GM12878 (cell line): ENCODE results near the gene RPA3. TPM values are rescaled to one million over a fixed set of nuclear protein-coding genes. Genes with fewer than 3 reads are reported as not detected.

Experiments used
- ATAC-seq: fragments of 200-7000 bp; cut with Tn5 transposase; 3 replicates; pipeline ENCODE4 v1.9.1; 2020; ENCODE audit warnings: mild to moderate bottlenecking, moderate library complexity
- BruUV-seq: library from RNA; stranded (reverse); fragments of 400-500 nt; replicated peaks from 2 replicates; lab custom pipeline; 2021; lab: Mats Ljungman, UMichigan
- CTCF ChIA-PET: fragments of 300-600 bp; sonication (Branson Sonifier 250); formaldehyde crosslinking; extraction: SDS; loops from one replicate; lab custom pipeline; 2021; ENCODE audit warnings: inconsistent platforms; lab: Yijun Ruan, JAX
- POLR2A ChIA-PET: fragments of 350-600 bp; formaldehyde crosslinking; extraction: SDS; loops from one replicate; lab custom pipeline; 2021; ENCODE audit warnings: inconsistent platforms; lab: Charles Lee
- RAD21 ChIA-PET: fragments of 300-600 bp; sonication (Branson Sonifier 250); formaldehyde crosslinking; loops from one replicate; lab custom pipeline; 2023; ENCODE audit warnings: antibody characterized with exemption; ENCODE audit not compliant: unreplicated experiment; lab: Charles Lee
- SMC1A ChIA-PET: fragments of 300-600 bp; sonication (Branson Sonifier 250); formaldehyde crosslinking; loops from one replicate; lab custom pipeline; 2023; ENCODE audit not compliant: unreplicated experiment, uncharacterized antibody; lab: Charles Lee
- DNase-seq: peaks from one replicate; pipeline ENCODE4 v3.0.0-alpha.2; 2011; ENCODE audit warnings: low read depth, low spot score
- FAIRE-seq: peaks from 3 replicates; lab custom pipeline; 2011; peaks lifted over from hg19 to GRCh38; lab: Jason Lieb, UNC
- H2AFZ ChIP-seq: 2 replicates; pipeline ENCODE4 v1.6.0; 2011; ENCODE audit warnings: low read depth, low read length, control low read depth; ENCODE audit not compliant: control insufficient read depth
- H3K27ac ChIP-seq: 2 replicates; pipeline ENCODE4 v1.5.1; 2011; ENCODE audit warnings: control low read depth; ENCODE audit not compliant: control insufficient read depth, insufficient read depth
- H3K27me3 ChIP-seq, 2 experiments: replicated peaks in 1 of 2; 2 replicates each; pipeline versions ENCODE4 v1.6.0 to v1.6.1; 2011; ENCODE audit warnings: low read length in 1 of 2; ENCODE audit not compliant: control insufficient read depth in 2 of 2, insufficient read depth in 2 of 2
- H3K36me3 ChIP-seq, 2 experiments: 2 replicates each; pipeline ENCODE4 v1.5.1; 2011; ENCODE audit warnings: low read length in 1 of 2; ENCODE audit not compliant: control insufficient read depth in 2 of 2, insufficient read depth in 2 of 2
- H3K4me1 ChIP-seq: 2 replicates; pipeline ENCODE4 v1.6.1; 2011; ENCODE audit warnings: mild to moderate bottlenecking, low read length, moderate library complexity, mixed read lengths; ENCODE audit not compliant: control insufficient read depth, insufficient read depth
- H3K4me2 ChIP-seq: 2 replicates; pipeline ENCODE4 v1.6.0; 2011; ENCODE audit warnings: control low read depth; ENCODE audit not compliant: control insufficient read depth, insufficient read depth
- H3K4me3 ChIP-seq: fragments of 200-600 bp; sonication (generic); 2 replicates; pipeline ENCODE4 v1.5.1; 2016
- H3K79me2 ChIP-seq: 2 replicates; pipeline ENCODE4 v1.6.0; 2011; ENCODE audit warnings: low read length; ENCODE audit not compliant: control insufficient read depth, insufficient read depth
- H3K9ac ChIP-seq: 2 replicates; pipeline ENCODE4 v1.8.0; 2011; ENCODE audit warnings: low read length, control low read depth, mixed read lengths; ENCODE audit not compliant: control insufficient read depth, insufficient read depth
- H3K9me3 ChIP-seq: replicated peaks from 3 replicates; pipeline ENCODE4 v1.5.1; 2011; ENCODE audit warnings: mild to moderate bottlenecking, low read length; ENCODE audit not compliant: control insufficient read depth, insufficient read depth
- H4K20me1 ChIP-seq: 2 replicates; pipeline ENCODE4 v1.6.0; 2011; ENCODE audit not compliant: control insufficient read depth, insufficient read depth
- DPF2 ChIP-seq: fragments of 450-650 bp; IDR thresholded peaks from 2 replicates; pipeline ENCODE4 v1.6.1; 2017; ENCODE audit warnings: mild to moderate bottlenecking
- NFYA ChIP-seq: IDR thresholded peaks from 2 replicates; pipeline ENCODE4 v1.6.1; 2011; ENCODE audit warnings: low read depth, mild to moderate bottlenecking, low read length, improper control_type of control experiment, borderline replicate concordance
- RB1 ChIP-seq: fragments of 450-650 bp; formaldehyde crosslinking; IDR thresholded peaks from 2 replicates; pipeline ENCODE4 v1.6.1; 2017; ENCODE audit warnings: mild to moderate bottlenecking, borderline replicate concordance
- RBBP5 ChIP-seq: fragments of 200-600 bp; sonication (generic); conservative IDR thresholded peaks from 2 replicates; pipeline ENCODE4 v1.6.1; 2016
- SIX5 ChIP-seq: IDR thresholded peaks from 2 replicates; pipeline ENCODE4 v1.6.1; 2011; ENCODE audit warnings: mild to moderate bottlenecking, low read depth, low read length, moderate library complexity; ENCODE audit not compliant: severe bottlenecking
- SMAD5 ChIP-seq: IDR thresholded peaks from 2 replicates; pipeline ENCODE4 v1.6.1; 2016; ENCODE audit warnings: antibody characterized with exemption, low read depth
- STAT3 ChIP-seq: IDR thresholded peaks from 2 replicates; pipeline ENCODE4 v1.6.1; 2011; ENCODE audit warnings: low read depth, low read length, improper control_type of control experiment
- ZSCAN29 ChIP-seq: fragments of 450-650 bp; IDR thresholded peaks from 2 replicates; pipeline ENCODE4 v1.6.1; 2017; ENCODE audit warnings: mild to moderate bottlenecking, moderate library complexity
- WGBS: methylation state at CpG from one replicate; pipeline ENCODE4 v1.1.6; 2016; ENCODE audit warnings: low lambda C conversion rate; ENCODE audit not compliant: insufficient replicate concordance, insufficient coverage; ENCODE audit errors: missing lambda C conversion rate; 5-methylcytosine and 5-hydroxymethylcytosine counted together
- in situ Hi-C: fragments of 300-500 bp; cut with MboI; formaldehyde crosslinking; loops from 9 replicates; pipeline ENCODE4 v1.14.3; 2018; ENCODE audit warnings: mixed read lengths
- intact Hi-C: fragments of 100-400 bp; cut with micrococcal nuclease; formaldehyde crosslinking; loops from one replicate; pipeline ENCODE4 v1.14.2; 2022; ENCODE audit not compliant: unreplicated experiment
- polyA plus RNA-seq, 11 experiments: library from polyadenylated mRNA; depleted of rRNA in 4 of 11; unstranded in 6 of 11; stranded (reverse) in 5 of 11; fragments of >200 nt; fragmentation: Nextera tagmentation in 4 of 11; fragmentation: Illumina TruSeq in 1 of 11; extraction: Ambion mirVana in 4 of 11; extraction: Trizol in 1 of 11; gene quantifications; 1 replicate in 1 of 11; 2 replicates in 10 of 11; pipeline versions ENCODE4 v1.2.1 to v1.2.3, GENCODE V29; 2011 to 2016; ENCODE audit warnings: inconsistent platforms in 2 of 11, missing spikeins in 2 of 11, low read depth in 1 of 11
- total RNA-seq, 4 experiments: library from RNA; depleted of rRNA in 3 of 4; stranded (reverse); fragments of >200 nt in 3 of 4; fragmentation: Illumina TruSeq in 1 of 4; extraction: Trizol in 1 of 4; gene quantifications; 2 replicates each; pipeline versions ENCODE4 v1.2.1 to v1.2.3, GENCODE V29; 2013 to 2021
- TF ChIP-seq, protein P1 (sequence below): fragments of 150-350 bp; IDR thresholded peaks from 2 replicates; pipeline ENCODE4 v1.6.1; 2016; ENCODE audit warnings: low read depth, low read length
- TF ChIP-seq, protein P2 (sequence below): IDR thresholded peaks from 2 replicates; pipeline ENCODE4 v1.6.1; 2012; ENCODE audit warnings: improper control_type of control experiment, low read depth, low read length; ENCODE audit not compliant: insufficient replicate concordance

Gene RPA3
- total and polyA plus RNA-seq, 10 of the 15 experiments (the other 5 are each of a cell fraction or from before 2014, with no cell fraction given) = 60.2 to 343 (median 112) TPM

DNA sequence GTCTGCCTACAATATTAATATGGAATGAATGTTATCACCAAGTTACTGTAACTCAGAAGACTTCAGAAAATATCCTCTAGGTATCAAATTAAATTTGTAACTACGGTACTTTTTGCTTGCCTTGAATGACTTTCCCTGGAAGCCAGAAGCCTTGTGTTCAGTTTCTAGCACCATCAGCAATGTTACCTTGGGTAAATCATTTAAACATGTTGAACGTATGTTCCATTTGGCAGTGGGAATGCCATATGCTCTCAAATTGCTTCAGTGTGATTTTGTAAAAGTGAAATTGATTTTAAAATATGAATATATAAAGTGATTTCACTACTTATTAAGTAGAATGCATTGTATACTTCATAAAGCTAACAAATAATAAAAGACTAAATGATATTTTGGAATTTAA, 11.2 kb downstream of the RPA3 start:
- H3K4me2 ChIP-seq = no peak overlapping the region
- H3K4me3 ChIP-seq = no peak overlapping the region
- intact Hi-C loops (loop anchor here (2.0 kb wide), 1 partner anchor 112 kb away; no protein-coding TSS in a partner anchor), in situ Hi-C loops (no loop called here)
- no peak overlapping the region for H2AFZ ChIP-seq
- CTCF ChIA-PET = interaction anchor here (1.1 to 1.8 kb wide), 5 partner anchors 12 to 54 kb away, joined by 4 to 7 read pairs (median 6); no protein-coding TSS in a partner anchor
- H3K4me1 ChIP-seq = peaks cover 15% of the 10 kb centered on the region; the same call in 1 of the 2 replicates
- H3K79me2 ChIP-seq = no peaks in the 10 kb centered on the region
- WGBS = 100% methylated on average over 2 of the region's 2 CpGs
- POLR2A ChIA-PET = interaction anchor here (1.3 kb wide), 1 partner anchor 12 kb away, joined by 4 read pairs; the partner anchor contains the start of gene RPA3
- H3K9ac ChIP-seq = no peak overlapping the region
- no TSS peak for BruUV-seq
- no peak for FAIRE-seq
- no peak for ATAC-seq
- no peaks in the 10 kb centered on the region; the same call in 2 of the 3 replicates for H3K9me3 ChIP-seq
- H3K36me3 ChIP-seq = no peaks in the 10 kb centered on the region
- no peaks in the 10 kb centered on the region for H3K27me3 ChIP-seq
- H3K27ac ChIP-seq = no peak overlapping the region
- RAD21 ChIA-PET = interaction anchor here (0.9 to 1.8 kb wide), 2 partner anchors 18 to 26 kb away, joined by 3 to 6 read pairs; no protein-coding TSS in a partner anchor
- TF ChIP-seq NFYA (no peak), SMAD5 (no peak), SIX5 (no peak), RBBP5 (no peak), ZSCAN29 (no peak), DPF2 (no peak), RB1 (no peak), STAT3 (no peak)
- TF ChIP-seq, protein P1, sequence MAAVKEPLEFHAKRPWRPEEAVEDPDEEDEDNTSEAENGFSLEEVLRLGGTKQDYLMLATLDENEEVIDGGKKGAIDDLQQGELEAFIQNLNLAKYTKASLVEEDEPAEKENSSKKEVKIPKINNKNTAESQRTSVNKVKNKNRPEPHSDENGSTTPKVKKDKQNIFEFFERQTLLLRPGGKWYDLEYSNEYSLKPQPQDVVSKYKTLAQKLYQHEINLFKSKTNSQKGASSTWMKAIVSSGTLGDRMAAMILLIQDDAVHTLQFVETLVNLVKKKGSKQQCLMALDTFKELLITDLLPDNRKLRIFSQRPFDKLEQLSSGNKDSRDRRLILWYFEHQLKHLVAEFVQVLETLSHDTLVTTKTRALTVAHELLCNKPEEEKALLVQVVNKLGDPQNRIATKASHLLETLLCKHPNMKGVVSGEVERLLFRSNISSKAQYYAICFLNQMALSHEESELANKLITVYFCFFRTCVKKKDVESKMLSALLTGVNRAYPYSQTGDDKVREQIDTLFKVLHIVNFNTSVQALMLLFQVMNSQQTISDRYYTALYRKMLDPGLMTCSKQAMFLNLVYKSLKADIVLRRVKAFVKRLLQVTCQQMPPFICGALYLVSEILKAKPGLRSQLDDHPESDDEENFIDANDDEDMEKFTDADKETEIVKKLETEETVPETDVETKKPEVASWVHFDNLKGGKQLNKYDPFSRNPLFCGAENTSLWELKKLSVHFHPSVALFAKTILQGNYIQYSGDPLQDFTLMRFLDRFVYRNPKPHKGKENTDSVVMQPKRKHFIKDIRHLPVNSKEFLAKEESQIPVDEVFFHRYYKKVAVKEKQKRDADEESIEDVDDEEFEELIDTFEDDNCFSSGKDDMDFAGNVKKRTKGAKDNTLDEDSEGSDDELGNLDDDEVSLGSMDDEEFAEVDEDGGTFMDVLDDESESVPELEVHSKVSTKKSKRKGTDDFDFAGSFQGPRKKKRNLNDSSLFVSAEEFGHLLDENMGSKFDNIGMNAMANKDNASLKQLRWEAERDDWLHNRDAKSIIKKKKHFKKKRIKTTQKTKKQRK = no peak
- TF ChIP-seq, protein P2, sequence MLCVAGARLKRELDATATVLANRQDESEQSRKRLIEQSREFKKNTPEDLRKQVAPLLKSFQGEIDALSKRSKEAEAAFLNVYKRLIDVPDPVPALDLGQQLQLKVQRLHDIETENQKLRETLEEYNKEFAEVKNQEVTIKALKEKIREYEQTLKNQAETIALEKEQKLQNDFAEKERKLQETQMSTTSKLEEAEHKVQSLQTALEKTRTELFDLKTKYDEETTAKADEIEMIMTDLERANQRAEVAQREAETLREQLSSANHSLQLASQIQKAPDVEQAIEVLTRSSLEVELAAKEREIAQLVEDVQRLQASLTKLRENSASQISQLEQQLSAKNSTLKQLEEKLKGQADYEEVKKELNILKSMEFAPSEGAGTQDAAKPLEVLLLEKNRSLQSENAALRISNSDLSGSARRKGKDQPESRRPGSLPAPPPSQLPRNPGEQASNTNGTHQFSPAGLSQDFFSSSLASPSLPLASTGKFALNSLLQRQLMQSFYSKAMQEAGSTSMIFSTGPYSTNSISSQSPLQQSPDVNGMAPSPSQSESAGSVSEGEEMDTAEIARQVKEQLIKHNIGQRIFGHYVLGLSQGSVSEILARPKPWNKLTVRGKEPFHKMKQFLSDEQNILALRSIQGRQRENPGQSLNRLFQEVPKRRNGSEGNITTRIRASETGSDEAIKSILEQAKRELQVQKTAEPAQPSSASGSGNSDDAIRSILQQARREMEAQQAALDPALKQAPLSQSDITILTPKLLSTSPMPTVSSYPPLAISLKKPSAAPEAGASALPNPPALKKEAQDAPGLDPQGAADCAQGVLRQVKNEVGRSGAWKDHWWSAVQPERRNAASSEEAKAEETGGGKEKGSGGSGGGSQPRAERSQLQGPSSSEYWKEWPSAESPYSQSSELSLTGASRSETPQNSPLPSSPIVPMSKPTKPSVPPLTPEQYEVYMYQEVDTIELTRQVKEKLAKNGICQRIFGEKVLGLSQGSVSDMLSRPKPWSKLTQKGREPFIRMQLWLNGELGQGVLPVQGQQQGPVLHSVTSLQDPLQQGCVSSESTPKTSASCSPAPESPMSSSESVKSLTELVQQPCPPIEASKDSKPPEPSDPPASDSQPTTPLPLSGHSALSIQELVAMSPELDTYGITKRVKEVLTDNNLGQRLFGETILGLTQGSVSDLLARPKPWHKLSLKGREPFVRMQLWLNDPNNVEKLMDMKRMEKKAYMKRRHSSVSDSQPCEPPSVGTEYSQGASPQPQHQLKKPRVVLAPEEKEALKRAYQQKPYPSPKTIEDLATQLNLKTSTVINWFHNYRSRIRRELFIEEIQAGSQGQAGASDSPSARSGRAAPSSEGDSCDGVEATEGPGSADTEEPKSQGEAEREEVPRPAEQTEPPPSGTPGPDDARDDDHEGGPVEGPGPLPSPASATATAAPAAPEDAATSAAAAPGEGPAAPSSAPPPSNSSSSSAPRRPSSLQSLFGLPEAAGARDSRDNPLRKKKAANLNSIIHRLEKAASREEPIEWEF = no peak
- SMC1A ChIA-PET = interaction anchor here (0.6 to 5.6 kb wide), 12 partner anchors 9 to 438 kb away, joined by 3 to 49 read pairs (median 4); partner anchors contain the start of gene RPA3
- no peaks in the 10 kb centered on the region for H4K20me1 ChIP-seq
- DNase-seq = no peak
